ENCODE measurements around the gene PPM1H. TPM values are rescaled to one million over a fixed set of nuclear protein-coding genes. Genes with fewer than 3 reads are reported as not detected.

Gene PPM1H
- total RNA-seq, 1 donor from 2014 or later: 0.79 TPM

- no peak for DNase-seq (ENCODE audit: low read depth)
- no peak overlapping the region for H3K4me3 ChIP-seq (ENCODE audit: low read depth, low read length)
- no peaks in the 10 kb centered on the region for H3K27me3 ChIP-seq (ENCODE audit: control insufficient read depth, insufficient read depth, low read length)
- TF ChIP-seq CTCF (IDR thresholded peaks at IDR 0.05; ENCODE audit: insufficient read depth, low read length, severe bottlenecking): no peak
- no peak for FAIRE-seq
- no peaks in the 10 kb centered on the region for H3K36me3 ChIP-seq (ENCODE audit: control insufficient read depth, insufficient read depth, low read length)
Observed at GRCh38 chr12:62689042-62689839, 245.7 kb downstream of the PPM1H start.

GRCh38 chr12:62686938-62687337 is 248.0 kb downstream of the PPM1H start:
- FAIRE-seq: no peak
- no peak overlapping the region for H3K4me3 ChIP-seq (ENCODE audit: low read depth, low read length)
- no peaks in the 10 kb centered on the region for H3K27me3 ChIP-seq (ENCODE audit: control insufficient read depth, insufficient read depth, low read length)
- no peak for DNase-seq (ENCODE audit: low read depth)
- H3K36me3 ChIP-seq (ENCODE audit: control insufficient read depth, insufficient read depth, low read length): no peaks in the 10 kb centered on the region
- TF ChIP-seq CTCF (IDR thresholded peaks at IDR 0.05; ENCODE audit: insufficient read depth, low read length, severe bottlenecking): no peak

- Histone ChIP-seq H3K36me3 (ENCODE audit: control insufficient read depth, insufficient read depth, low read length) (no peaks in the 10 kb centered on the region), H3K27me3 (ENCODE audit: control insufficient read depth, insufficient read depth, low read length) (no peaks in the 10 kb centered on the region), H3K4me3 (ENCODE audit: low read depth, low read length) (no peak overlapping the region)
- FAIRE-seq (no peak), DNase-seq (ENCODE audit: low read depth) (no peak)
- TF ChIP-seq CTCF (IDR thresholded peaks at IDR 0.05; ENCODE audit: insufficient read depth, low read length, severe bottlenecking): no peak
Observed at GRCh38 chr12:62684570-62685295, 250.2 kb downstream of the PPM1H start.

- FAIRE-seq: no peak
- no peaks in the 10 kb centered on the region for H3K36me3 ChIP-seq (ENCODE audit: control insufficient read depth, insufficient read depth, low read length)
- no peak overlapping the region for H3K4me3 ChIP-seq (ENCODE audit: low read depth, low read length)
- H3K27me3 ChIP-seq (ENCODE audit: control insufficient read depth, insufficient read depth, low read length): no peaks in the 10 kb centered on the region
- no peak for DNase-seq (ENCODE audit: low read depth)
- TF ChIP-seq CTCF (IDR thresholded peaks at IDR 0.05; ENCODE audit: insufficient read depth, low read length, severe bottlenecking): no peak
Observed at GRCh38 chr12:62683776-62684569, 251.0 kb downstream of the PPM1H start.

GRCh38 chr12:62681306-62681705 is 253.6 kb downstream of the PPM1H start:
- FAIRE-seq: no peak
- DNase-seq (ENCODE audit: low read depth): no peak
- H3K36me3 ChIP-seq (ENCODE audit: control insufficient read depth, insufficient read depth, low read length): no peaks in the 10 kb centered on the region
- H3K27me3 ChIP-seq (ENCODE audit: control insufficient read depth, insufficient read depth, low read length): no peaks in the 10 kb centered on the region
- TF ChIP-seq CTCF (IDR thresholded peaks at IDR 0.05; ENCODE audit: insufficient read depth, low read length, severe bottlenecking): no peak
- H3K4me3 ChIP-seq (ENCODE audit: low read depth, low read length): no peak overlapping the region
